ENCODE data around the gene NRIP1. TPM values are rescaled to one million over a fixed set of nuclear protein-coding genes. Genes with fewer than 3 reads are reported as not detected.

Gene NRIP1
- total RNA-seq, 1 experiment from 2014 or later: 29.6 TPM

GRCh38 chr21:15026370-15026769 lies 38.4 kb downstream of the NRIP1 start:
- H3K79me2 ChIP-seq (ENCODE audit: insufficient read depth, low read length): peaks cover 92% of the 10 kb centered on the region
- intact Hi-C loops (cut with micrococcal nuclease): no loop called here
- CTCF ChIA-PET: no interaction called here

More at GRCh38 chr21:15026370-15026769, 38.4 kb downstream of the NRIP1 start:
- POLR2A ChIA-PET: no interaction called here
- Histone ChIP-seq H3K4me3 (replicated peaks in 1 of 2; ENCODE audit: low read depth in 1 of 2, low read length in 2 of 2) (no peak overlapping the region), H3K4me1 (ENCODE audit: control insufficient read depth in 1 of 2, insufficient read depth in 2 of 2, low read length in 2 of 2) (no peaks in the 10 kb centered on the region), H2AFZ (ENCODE audit: low read depth, low read length, poor library complexity, severe bottlenecking) (no peak overlapping the region), H3K9me2 (ENCODE audit: insufficient read depth) (no peaks in the 10 kb centered on the region), H3K4me2 (ENCODE audit: low read length) (no peak overlapping the region), H3K9me3 (ENCODE audit: control insufficient read depth in 1 of 2, insufficient read depth in 1 of 2, low read depth in 1 of 2, low read length in 2 of 2) (no peaks in the 10 kb centered on the region), H4K20me1 (ENCODE audit: insufficient read depth) (no peaks in the 10 kb centered on the region), H3K36me3 (ENCODE audit: control insufficient read depth in 1 of 2, insufficient read depth in 2 of 2, low read length in 2 of 2) (no peaks in the 10 kb centered on the region), H3K27me3 (ENCODE audit: insufficient read depth, low read length) (no peaks in the 10 kb centered on the region), H3K9ac (ENCODE audit: low read length) (no peak overlapping the region), H3K27ac (ENCODE audit: low read depth, low read length) (no peak overlapping the region)
- no peak for ATAC-seq
- no TSS peak for BruUV-seq (replicated peaks)
- RAD21 ChIA-PET (ENCODE audit: low non-redundant PET in 1 of 2, low total read pairs in 2 of 2, uncharacterized antibody in 2 of 2, unreplicated experiment in 2 of 2): no interaction called here
- no peak for DNase-seq (ENCODE audit: low read depth, low spot score)
- TF ChIP-seq YY1 (IDR thresholded peaks at IDR 0.05; ENCODE audit: extremely low read depth, insufficient replicate concordance, low read depth, low read length) (no peak), CEBPB (IDR thresholded peaks at IDR 0.05; ENCODE audit: low read depth) (no peak), POLR2A (IDR thresholded peaks at IDR 0.05; ENCODE audit: borderline replicate concordance, extremely low read depth, insufficient read depth, insufficient read length) (no peak), ZBTB33 (IDR thresholded peaks at IDR 0.05; ENCODE audit: extremely low read depth, insufficient replicate concordance, low read length) (no peak), TCF7L2 (IDR thresholded peaks at IDR 0.05; ENCODE audit: borderline replicate concordance, extremely low read depth, insufficient read depth, insufficient read length) (no peak), CTCF (IDR thresholded peaks at IDR 0.05 in 2 of 3, conservative IDR thresholded peaks at IDR 0.05 in 1 of 3; ENCODE audit: borderline replicate concordance in 1 of 3, insufficient read depth in 1 of 3, low read depth in 2 of 3, low read length in 2 of 3) (no peak), ELF1 (IDR thresholded peaks at IDR 0.05; ENCODE audit: borderline replicate concordance, low read depth) (no peak), SIN3A (IDR thresholded peaks at IDR 0.05; ENCODE audit: low read depth) (no peak), EGR1 (IDR thresholded peaks at IDR 0.05; ENCODE audit: low read depth) (no peak), SP1 (IDR thresholded peaks at IDR 0.05; ENCODE audit: low read depth) (no peak)

All from HCT116 (cell line).